Germinal center (tissue), 1 donor: ENCODE data around the gene TFEB.

ENCODE experiments used
- DNase-seq: peaks from one replicate; pipeline ENCODE4 v3.0.0; 2012; ENCODE audit warnings: mixed read lengths, low spot score

Gene TFEB

DNA sequence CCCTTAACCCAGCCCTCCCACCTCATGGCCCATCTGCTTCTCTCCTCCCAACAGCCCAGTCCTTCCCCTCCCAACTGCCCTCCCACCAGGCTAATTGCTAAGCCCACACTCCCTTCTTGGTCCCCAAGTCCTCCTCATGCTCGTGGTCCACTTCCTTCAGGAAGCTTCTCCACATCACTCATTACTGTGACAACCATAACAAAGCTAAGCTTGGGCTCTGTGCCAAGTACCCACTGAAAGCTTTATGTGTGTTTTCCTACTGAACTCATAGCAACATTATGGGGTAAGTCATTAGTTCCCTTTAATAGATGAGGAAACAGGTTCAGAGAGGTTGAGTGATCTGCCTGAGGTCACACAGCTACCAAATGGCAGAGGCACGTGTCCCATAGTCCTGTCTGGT is 28.1 kb upstream of the TFEB start:
- no peak for DNase-seq

DNA sequence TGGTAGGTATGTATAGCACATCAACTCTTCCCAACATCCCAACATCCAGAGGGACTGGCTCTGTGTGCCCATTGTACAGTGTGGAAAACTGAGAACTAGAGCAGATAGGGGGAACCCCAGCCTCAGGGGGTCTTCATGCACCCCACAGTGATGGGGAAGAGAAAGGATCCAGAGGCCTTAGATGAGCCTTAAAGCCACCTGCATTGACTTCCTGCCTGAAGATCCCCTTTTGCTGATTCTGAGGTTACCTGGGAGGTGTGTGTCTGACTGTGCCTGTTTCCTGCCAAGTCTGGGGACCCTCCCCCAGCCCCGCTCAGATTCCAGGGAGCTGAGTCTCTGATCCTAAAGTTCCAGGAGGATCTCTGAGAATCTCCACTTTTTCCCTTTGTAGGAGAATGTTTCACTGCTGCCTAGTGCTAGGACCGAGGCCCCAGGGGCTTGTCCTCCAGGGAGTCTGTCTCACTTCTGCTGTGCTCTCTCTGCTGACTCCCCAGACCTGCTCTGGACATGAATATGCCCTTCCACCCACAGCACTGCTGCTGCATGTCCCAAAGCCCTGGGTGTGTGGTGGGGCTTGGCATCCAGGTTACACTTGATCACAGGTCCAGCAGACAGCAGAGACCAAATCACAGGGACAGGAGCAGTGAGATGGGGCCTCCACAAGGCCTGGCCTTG is 24.6 kb upstream of the TFEB start:
- DNase-seq, result no peak

DNA sequence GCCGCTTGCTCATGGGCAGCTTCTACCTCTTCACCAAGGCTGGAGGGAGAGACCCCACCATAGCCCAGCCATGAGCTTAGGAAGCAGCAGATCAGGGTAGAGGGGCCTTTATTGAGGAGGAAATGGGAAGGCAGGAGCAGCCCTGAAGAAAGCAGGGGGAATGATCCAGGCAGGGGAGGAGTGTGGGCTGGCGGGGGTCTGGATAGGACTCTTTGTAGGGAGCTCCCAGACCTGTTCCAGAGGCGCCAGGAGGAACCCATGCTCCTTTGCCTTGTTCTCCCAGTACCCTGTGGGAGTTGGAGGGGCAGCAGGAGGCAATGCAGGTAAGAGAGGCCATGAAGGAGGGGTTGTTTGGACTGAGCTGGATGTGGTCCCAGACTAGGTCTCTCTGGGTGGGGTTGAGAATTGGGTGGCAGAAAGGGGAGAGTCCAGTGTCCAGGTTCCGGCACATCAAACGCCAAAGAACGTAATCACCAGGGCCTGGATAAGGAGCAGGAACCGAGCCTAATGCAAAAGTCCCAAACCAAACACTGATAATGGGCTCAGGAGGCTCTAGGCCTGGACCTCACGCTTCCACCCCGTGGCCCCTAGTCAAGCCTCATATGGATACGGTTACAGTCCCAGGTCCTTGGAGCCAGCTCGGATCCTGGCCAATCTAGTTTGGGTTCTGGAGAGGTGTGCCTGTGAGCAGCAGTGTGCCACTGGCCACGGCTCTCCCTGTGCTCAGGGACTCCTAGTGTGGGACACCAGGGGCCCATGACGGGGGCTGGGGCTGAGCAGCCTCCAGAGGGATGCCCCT is 23.9 kb upstream of the TFEB start:
- DNase-seq, result no peak

DNA sequence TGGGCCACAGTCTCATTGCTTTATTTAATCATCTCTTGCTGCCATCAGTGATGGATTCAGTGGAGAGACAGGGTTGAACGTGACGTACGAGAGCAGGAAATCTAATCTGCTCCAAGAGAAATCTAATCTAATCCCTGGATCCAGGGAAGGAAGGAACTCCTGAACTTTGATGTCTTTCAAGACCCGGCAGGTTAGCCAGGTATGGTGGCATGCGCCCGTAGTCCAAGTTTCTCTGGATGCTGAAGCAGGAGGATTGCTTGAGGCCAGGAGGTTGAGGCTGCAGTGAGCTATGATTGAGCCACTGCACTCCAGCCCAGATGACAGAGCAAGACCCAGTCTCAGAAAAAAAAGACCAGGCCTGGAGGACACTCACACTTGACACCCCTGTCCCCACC is 23.2 kb upstream of the TFEB start:
- no peak for DNase-seq

DNA sequence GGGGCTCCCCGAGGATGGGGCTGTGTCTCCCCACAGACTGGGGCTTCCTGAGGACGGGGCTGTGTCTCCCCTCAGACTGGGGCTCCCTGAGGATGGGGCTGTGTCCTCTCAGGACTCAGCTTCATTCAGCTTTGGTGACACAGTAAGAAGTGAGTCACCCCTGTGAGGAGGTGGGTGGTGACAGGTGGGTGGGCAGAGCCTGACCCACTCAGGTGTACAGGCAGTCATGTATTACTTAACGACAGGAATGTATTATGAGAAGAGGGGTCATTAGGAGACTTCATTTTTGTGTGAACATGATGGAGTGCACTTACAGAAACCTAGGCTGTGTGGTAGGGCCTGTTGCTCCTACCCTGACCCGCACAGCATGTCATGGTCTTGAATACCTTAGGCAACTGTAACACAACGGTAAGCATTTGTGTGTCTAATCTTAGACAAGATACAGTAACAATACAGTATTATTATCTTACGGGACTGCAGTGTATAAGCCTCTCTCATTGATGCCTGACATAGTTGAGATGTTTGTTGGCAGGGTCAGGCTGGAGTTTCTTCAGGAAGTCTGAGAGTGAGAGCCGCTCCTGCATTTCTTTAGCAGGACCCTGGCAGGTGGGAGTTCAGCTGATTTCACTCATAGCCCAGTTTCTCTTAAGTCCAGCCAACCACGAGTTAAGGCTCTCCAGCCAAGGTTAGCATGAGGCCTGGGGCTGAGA is 22.7 kb upstream of the TFEB start:
- no peak for DNase-seq

DNA sequence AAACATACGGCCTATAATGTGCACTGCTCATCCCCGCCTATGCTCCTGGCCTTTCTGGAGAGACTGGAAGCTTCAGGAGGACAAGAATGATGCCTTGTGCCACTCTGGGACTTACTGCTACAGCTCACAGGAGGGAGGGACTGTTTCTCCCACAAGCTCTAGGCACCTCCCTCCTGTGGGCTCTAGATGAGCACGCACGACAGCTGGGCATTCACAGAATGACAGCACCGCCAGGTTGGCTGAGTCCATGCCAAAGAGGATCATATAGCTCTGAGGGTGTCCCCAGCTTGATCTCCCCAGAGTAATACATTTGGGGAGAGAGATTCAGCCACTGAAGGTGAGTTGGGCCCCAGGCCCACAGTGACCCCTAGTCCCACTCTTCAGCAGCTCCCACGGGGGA is 21.9 kb upstream of the TFEB start:
- no peak for DNase-seq

DNA sequence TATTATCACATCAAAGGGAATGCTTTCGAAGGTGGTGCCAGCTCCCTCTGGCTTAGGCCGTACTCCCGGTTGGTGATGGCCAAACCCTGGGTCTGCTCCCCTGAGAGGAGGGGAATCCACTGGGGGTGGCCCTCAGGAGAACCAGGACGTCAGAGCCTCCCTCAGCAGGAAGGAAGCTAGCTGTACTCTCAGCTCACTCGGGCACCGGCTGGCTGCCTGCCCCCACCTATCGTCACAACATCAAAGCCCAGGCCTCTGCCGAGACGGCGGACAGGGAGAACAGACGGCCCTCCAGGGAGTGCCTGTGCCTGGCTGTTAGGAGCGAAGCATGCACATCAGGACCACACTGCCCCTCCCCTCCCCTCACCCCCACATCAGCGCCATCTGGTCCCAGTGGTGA is 20.9 kb upstream of the TFEB start:
- no peak for DNase-seq

DNA sequence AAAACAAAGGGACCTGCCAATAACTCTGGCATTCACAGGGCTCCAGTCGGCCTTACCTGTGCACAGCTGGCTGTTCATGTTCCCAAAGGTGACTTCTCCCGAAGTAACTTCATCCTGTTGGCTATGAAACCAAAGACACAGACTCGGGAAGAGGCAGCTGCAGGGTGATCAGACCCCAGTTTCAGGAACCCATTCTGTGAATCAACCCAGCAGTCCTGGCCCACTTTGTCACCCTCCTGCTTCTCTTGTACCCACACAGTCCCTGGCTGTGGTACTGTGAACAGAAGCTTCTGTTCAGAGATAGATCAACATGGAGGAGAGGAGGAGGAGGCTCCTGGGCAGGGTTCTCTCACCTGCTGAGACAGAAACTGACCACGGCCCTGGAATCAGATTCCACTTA is 20.5 kb upstream of the TFEB start:
- no peak for DNase-seq

DNA sequence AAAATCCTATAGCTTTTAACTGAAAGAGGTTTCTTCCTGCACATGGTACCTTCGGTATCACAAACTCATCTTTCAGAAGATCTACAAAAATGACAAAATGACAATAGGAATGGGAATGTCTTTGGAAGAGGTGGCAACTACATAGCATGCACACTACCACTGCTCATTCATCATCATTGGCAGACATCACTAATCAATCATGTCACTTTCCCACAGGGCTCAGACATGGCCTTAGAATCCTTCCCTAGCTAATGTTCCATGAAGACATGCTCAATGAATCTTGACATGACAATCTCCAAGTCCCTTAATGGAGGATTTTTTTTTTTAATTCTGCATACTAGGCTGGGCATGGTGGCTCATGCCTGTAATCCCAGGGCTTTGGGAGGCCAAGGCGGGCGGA is 15.0 kb upstream of the TFEB start:
- DNase-seq, result no peak

DNA sequence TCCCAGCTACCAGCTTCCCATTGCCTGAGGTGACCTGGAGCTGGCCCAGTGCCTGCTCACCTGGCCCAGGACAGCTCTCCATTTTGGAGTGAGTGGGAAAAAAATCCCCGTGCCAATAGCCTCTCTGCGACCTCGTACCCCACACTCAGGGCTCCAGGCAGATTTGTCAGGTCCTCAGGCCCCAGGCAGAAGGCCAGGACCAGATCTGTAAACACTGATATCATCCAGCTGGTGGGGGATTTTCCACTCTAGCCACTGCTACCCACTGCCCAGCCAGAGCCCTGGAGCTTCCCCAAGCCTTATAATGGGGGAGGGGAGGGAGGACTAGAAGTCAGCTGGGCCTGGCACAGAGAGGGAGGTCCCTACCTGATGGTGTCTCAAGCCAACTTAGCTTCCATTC is 13.1 kb upstream of the TFEB start:
- DNase-seq, result no peak

DNA sequence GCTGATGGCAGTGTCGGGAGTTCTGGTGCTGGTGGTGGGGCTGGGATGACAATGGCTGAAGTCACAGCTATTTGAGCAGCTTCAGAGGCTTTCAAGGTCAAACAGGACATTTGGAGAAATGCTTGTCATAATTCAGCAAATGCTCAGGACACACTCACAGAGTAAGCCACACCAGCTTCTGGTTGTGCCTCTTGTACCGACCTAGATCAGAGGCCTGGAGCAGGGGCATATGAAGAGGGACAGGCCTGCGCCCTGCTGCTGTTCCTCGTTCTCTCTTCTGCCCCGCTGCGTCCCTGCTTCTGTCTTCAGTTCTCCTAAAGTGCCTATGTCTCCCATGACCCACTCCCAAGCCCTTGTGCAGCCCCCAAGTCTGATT is 12.7 kb upstream of the TFEB start:
- DNase-seq, result no peak

DNA sequence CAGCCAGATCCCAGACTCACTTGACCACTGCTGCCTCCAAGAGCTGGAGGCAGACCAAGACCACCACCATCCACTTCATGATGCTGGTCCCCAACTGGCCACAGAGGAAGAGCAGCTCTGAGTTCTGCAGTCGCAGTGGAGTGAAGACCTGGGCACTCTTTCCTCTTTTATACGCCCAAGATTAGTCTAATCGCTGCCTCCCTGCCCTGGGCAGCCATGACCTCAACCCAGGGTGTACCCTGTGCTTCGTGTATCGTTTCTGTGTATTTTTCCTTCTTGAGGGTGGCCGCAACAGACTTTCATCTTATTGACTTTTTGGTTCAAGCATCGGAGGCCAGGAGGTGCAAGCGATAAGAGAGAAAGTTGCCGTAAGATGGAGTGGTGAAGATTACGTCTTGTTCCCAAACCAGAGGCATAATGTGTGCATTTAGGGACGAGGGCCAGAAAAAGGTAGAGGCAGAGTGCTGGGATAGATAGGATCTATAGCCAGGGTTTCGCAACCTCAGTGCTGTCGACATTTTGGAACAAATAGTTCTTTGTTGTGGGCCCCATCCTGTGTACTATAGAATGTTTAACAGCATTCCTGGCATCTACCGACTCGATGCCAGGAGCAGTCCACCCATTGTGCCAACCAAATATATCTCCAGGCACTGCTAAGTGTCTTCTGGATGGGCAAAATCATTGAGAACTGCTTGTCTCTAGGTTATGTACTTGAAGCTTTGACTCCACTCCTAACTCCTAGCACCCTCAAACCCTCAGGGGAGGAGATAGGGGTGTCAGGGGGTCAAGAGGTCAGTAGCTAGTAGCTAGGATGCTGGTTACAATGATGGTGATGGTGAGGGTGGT is 12.1 kb upstream of the TFEB start, which contains the start of gene PGC:
Gene PGC (minus strand): TSS at position 142 of the 846 bp plus-strand sequence. CDS start 63 bp downstream, at position 79.
- no peak for DNase-seq

DNA sequence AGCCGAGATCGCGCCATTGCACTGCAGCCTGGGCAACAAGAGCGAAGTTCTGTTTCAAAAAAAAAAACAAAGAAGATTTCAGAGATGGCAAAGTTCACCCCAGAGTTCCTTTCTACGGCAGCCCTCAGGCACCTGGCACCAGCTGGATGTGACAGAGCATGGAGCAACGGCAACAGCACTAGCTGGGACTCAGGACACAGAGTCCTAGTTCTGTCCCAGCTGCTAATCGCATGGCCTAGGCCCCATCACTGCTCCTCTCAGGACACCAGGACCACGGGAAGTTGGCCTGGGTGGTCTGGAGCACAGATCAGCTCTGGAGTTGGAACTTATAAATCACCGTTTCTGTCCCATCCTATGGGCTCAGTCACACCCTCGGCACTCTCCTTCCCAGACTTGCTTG is 10.7 kb upstream of the TFEB start:
- DNase-seq, result no peak

DNA sequence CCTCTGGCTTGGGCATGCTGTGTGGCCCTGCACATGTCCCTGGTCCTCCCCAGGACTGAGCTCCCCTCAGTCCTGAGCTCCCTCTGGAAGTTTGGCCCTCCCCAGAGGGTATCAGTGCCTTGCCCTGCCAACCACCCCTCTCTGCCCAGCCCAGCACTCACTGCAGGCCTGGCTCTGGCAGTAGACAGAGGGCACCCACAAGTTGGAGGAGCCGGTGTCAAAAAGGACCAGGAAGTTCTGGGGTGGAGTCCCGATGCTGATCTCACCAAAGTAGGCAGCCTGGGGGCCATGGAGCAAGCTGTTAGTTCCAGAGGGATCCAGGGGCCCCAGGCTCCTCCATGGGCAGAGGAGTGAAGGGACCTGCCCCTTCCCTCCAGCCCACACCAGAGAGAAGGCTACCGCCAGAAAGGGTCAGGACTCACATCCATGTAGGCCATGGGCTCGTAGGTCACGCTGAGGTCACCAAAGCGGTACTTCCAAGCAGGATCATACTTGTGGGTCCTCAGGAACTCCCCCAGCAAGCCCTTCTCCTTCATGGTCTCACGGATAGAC is 8.9 kb upstream of the TFEB start:
- no peak for DNase-seq

DNA sequence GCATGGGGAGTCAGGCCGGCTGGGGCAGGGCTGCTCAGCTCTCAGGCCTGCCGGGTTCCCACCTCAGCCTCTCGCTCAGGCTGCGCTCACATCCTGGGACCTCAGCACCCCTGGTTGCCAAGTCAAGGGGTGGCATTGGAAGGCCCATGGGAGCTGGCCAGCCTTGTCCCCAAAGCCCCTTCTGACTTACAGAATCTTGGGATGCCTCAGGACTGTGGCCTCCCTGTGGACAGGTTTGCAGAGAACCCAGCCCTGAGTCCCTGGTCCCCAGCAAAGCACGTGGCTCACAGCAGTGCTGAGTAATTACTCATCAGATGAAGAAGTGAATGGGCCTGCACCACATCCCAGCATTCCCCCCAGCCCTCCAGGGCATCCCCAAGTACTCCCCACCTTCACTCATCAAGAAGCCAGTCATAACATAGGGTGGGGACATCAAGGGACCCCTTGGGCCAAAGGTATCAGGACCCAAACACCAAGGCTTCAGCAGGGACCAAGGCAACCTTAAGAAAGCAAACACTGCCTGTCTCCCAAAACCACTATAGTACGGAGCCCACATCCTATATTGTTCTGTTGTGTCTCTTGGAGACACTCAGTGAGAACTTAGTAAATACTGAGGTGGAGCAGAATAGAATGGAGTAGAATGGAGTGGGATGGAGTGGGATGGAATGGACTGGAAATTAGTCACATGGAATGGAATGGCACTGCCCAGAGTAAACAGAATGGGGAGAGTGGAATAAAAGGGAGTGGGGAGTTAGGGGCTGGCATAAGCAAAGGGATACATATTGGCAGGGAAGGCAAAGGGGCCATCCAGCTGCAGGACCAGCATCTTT is 8.2 kb upstream of the TFEB start:
- no peak for DNase-seq

DNA sequence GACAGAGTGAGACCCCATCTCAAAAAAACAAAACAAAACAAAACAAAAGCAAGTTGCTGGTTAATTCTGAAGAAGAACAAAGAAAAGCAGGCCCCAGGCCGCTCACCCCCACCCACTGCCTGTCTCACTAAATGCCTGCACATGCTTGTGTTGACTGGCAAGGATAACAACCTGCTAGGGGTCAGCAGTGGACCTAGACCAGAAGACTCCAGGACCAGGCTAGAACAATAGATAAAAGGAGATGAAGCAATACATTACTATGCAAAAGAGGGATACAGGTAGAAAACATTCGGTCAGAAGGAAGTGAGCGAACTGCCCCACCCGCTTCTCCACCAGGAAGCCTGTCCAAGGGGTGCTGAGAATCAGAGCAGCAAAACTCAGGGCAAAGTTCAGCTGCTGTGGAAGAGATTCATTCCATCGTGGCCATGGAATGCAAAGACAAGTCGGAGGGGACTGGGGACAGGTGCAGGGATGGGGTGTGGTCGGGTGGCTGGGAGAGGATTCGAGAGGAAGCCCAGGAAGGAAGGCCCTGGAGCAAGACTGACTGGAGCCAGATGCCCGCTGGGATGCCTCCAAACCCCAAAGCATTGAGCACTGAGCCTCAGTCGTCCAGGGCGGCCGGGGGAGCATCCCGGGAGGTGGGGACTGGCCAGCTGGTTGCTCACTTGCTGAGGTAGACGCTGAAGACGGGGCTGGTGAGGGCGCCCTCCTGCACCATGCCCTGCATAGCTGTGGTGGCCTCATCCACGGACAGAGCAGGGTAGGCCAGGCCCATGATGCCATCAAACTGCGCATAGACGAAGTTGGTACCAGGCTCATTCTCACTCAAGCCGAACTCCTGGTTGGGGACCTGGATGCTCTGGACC is 6.5 kb upstream of the TFEB start:
- DNase-seq, result no peak

DNA sequence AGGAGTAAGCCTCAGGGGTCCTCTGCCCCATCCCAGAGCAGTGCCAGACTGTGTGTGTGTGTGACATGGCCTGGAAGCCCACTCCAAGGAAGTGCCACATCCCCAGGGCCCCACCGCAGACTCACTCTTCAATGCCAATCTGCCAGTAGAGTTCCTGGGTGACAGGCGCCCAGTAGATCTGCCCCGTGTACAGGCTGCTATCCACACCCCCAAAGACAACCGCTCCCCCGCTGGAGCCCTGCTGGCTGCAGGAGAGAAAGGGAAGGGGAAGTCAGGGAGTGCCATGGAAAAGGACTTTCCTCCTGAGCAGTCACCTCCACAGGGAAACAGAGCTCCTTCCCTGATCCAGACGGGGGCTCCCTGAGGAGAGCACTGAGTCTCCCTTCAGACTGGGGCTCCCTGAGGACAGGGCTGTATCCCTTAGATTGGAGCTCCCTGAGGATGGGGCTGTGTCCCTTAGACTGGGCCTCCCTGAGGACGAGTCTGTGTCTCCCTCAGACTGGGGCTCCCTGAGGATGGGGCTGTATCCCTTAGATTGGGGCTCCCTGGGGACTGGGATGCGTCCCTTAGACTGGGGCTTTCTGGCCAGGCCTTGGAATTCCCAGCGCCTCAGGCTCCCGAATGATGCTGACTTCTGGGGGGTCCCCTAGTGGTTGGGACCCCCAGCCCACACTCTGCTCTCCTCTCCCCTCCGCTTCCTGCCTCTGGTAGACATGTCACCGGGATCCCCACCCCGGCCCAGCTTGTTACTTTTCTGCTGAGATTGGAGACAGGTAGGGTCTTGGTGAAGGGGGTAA is 5.2 kb upstream of the TFEB start:
- DNase-seq, result no peak

DNA sequence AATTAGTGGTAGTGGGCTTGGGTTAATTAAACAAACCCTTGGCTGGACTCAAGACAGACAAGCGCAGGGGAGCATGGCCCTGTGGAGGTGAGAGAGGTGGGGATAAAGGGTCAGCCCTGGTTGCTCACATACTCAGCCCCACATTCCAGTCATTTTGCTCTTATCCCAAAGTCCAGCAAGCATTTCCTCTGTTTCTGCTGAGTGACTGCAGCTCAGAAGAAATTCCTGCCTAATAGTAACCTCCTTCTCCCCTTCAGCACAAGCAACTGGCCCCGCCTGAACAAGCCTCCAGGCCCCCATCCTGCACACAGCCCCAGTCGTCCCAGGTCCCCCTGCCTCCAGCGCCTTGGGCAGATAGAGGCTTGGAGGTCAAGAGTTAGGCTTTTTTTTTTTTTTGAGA is 3.6 kb upstream of the TFEB start:
- DNase-seq, result no peak

DNA sequence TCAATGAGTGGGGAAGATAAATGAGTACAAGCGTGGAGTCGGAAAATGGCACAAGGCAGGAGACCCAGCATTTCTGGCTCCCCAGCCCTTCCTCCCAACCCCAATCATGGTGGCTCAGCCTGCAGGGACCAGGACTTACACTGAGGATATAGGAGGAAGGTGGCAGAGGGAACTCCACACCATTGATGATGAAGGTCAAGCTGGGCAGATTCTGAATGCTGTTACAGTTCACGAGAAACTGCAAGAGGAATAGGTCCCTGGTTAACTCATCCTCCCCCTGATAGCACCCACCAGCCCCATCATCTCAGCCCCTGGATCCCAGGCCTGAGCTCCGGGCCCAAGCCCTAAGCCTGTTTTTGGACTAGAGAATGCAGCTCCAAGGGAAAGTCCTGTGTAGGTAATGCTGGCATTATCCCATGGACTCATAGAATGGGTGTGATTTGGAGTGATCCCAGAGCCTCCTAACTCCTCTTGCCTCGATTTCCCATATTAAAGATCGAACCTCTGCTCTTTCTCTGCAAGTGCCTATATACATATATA is 2.3 kb upstream of the TFEB start:
- DNase-seq, result no peak
